Activated CD4-positive, CD25-positive, alpha-beta regulatory T cell treated with anti-CD3 and anti-CD28 coated beads, Interleukin-2, amount 50 U/mL, for 24 hours (primary cell): ENCODE measurements around the gene TJP3.
"Not testable (repeated sequence)": the region's sequence is repeated elsewhere in the genome, so short reads cannot be mapped to it uniquely, and the experiment has no call there.

Experiments used
- ATAC-seq, 2 donors: fragments of 150-1000 bp; cut with Tn5 transposase; one replicate each; pipeline ENCODE4 v1.10.0; 2021; ENCODE audit warnings: mild to moderate bottlenecking in 1 of 2, moderate library complexity in 1 of 2

The TJP3 gene

GRCh38 chr19:3743486-3743885 is 35.3 kb downstream of the TJP3 start:
- no peak for ATAC-seq

GRCh38 chr19:3745363-3746045 is 37.3 kb downstream of the TJP3 start:
- ATAC-seq = no peak

- ATAC-seq = no peak
These were observed 38.3 kb downstream of the TJP3 start for GRCh38 chr19:3746371-3747056.

DNA sequence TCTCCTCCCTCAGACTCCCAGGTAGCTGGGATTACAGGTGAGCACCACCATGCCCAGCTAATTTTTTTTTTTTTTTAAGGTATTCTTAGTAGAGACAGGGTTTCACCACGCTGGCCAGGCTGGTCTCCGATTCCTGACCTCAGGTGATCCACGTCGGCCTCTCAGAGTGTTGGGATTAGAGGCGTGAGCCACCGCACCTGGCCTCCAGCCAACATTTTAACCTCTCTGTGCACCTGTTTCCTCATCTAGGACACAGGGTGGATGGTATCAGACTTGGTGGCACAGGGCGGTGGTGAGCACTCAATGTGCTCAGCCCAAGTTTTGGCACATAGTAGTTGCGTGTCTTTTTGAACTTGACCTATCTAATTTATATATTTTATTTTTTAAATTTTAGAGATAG is 40.8 kb downstream of the TJP3 start:
- no peak for ATAC-seq

GRCh38 chr19:3750211-3750610 is 42.0 kb downstream of the TJP3 start:
- ATAC-seq = no peak

GRCh38 chr19:3751236-3751635 is 43.1 kb downstream of the TJP3 start:
- ATAC-seq = no peak

GRCh38 chr19:3752492-3752891 is 44.3 kb downstream of the TJP3 start:
- no peak for ATAC-seq

DNA sequence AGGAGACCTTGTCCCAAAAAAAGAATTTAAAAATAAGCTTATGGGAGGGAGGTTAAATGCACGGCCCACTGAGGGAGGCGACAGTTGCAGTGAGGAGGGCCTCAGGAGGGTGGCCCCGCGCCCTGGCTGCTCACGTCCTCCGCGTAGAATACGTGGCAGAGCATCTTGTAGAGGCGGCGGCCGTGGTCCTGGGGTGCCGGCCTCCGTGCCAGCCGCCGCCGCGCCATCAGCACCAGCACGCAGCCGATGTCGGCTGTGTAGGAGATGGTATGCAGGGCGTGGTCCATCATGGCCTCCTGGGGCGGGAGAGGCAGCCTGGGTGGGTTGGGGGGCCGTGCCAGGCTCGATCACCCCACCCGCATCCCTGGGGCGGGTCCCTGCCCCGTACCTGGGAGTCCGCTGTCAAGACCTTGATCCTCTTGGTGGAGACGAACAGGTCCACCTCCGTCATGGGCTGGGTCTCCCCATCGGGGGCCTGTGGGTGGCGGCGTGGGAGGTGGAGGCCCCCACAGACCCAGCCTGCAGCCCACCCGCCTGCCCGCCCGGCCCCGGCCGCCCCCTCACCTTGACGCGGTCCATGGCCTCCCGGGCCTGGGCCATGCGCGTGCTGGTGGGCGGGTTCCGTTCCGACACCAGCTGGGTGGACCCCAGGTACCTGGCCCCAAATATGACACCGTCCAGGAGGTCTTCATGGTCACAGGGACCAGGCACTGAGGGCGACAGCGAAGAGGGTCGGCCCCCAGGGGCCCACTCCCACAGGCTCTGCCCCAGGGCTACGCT is 45.6 kb downstream of the TJP3 start:
- ATAC-seq = no peak

DNA sequence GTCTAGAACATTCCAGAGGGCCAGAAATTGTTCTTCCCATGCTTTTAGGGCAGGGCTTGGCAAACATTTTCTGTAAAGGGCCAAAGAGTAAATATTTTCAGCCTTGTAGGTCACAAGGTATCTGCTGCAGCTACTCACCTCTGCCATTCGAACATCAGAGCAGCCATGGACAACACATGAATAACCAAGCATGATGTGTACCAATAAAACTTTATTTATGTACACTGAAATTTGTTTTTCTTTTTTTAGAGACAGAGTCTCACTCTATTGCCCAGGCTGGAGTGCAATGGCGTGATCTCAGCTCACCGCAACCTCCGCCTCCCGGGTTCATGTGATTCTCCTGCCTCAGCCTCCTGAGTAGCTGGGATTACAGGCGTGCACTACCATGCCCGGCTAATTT is 49.5 kb downstream of the TJP3 start:
- ATAC-seq = not testable (repeated sequence)

DNA sequence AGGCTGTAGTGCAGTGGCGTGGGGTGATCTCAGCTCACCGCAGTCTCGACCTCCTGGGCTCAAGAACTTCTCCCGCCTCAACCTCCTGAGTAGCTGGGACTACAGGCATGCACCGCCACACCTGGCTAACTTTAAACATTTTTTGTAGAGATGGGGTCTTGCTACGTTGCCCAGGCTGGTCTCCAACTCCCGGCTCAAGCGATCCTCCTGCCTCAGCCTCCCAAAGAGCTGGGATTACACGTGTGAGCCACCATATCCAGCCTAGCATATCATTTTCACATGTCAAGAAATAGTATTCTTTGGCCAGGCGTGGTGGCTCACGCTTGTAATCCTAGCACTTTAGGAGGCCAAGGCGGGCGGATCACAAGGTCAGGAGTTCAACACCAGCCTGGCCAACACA is 50.1 kb downstream of the TJP3 start:
- not testable (repeated sequence) for ATAC-seq

GRCh38 chr19:3759482-3760254 is 51.5 kb downstream of the TJP3 start:
- ATAC-seq = no peak

GRCh38 chr19:3760871-3761361 is 52.7 kb downstream of the TJP3 start:
- no peak for ATAC-seq

DNA sequence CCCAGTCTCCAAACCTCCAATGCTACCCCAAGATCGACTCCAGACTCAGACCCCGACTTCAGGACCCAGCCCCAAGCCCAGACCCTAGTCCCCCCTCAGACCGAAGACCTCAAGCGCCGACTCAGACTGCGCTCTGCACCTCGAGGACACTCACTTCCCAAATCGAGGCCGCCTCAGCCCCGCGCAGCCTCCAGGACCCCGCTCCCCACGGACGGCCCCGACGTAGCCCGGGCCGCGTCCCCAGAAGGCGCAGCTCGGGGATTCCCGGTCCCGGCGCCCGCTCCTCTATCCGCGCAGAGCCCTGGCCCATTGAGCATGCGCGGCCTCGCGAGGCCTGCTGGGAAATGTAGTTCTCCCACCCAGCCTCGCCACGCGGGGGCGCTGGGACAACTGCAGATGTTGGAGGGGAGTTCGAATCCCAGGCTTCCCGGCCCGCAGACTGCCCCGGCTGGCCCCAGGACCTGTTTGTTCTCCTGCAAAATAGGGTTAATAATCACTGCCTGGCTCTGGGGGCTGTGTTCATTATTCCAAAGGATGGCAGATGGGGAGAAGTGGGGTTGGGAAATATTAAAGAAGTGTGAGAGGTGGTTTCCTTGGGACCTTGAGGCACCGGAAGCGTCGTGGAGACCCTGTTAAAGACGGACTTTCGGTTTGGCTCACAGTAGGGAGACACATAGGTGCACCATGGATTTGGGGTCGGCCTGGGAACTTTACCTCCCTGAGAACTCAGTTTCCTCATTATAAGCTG is 53.4 kb downstream of the TJP3 start, which contains the start of gene APBA3:
APBA3 (minus strand) TSS at position 311 of the 748 bp plus-strand sequence. CDS start 1,428 bp downstream, outside the sequence.
- ATAC-seq = peak; percentile 53 to 59

- no peak for ATAC-seq
These were observed 53.9 kb downstream of the TJP3 start for GRCh38 chr19:3762130-3762473.

GRCh38 chr19:3762501-3763459 is 54.6 kb downstream of the TJP3 start, which contains the start of gene MRPL54:
Gene MRPL54 (plus strand): TSS chr19:3762682. CDS start chr19:3762701, 19 bp downstream.
- ATAC-seq = peak; percentile 87 to 89

GRCh38 chr19:3765121-3765520 is 56.9 kb downstream of the TJP3 start:
- ATAC-seq = no peak

- ATAC-seq = not testable (repeated sequence)
These were observed 57.6 kb downstream of the TJP3 start for GRCh38 chr19:3765757-3766156.

DNA sequence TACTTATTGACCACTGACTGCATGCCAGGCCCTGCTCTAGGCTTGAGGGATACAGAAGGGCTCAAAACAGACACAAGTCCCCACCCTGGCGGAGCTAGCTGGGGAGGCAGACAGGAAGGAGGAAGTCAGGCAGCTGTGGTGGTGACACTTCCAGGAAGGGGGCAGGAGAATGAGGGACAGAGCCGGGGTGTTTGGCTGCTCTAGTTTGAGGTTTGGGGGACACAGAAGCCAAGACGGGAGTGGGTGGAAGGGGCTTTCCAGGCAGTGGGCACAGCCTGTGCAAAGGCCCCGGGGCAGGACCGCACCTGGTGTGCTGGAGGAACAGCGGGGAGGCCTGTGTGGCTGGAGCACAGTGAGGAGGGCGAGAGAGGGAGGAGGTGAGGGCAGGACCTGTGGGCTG is 58.3 kb downstream of the TJP3 start:
- no peak for ATAC-seq

- ATAC-seq = no peak
These were observed 58.9 kb downstream of the TJP3 start for GRCh38 chr19:3767050-3767449.

- no peak for ATAC-seq
These were observed 60.0 kb downstream of the TJP3 start for GRCh38 chr19:3768015-3768747.
